Measurements from ENCODE around the gene C1orf87.
A peak's percentile ranks its signal among the peaks of the same experiment; 100 is the strongest.

The C1orf87 gene, protein sequence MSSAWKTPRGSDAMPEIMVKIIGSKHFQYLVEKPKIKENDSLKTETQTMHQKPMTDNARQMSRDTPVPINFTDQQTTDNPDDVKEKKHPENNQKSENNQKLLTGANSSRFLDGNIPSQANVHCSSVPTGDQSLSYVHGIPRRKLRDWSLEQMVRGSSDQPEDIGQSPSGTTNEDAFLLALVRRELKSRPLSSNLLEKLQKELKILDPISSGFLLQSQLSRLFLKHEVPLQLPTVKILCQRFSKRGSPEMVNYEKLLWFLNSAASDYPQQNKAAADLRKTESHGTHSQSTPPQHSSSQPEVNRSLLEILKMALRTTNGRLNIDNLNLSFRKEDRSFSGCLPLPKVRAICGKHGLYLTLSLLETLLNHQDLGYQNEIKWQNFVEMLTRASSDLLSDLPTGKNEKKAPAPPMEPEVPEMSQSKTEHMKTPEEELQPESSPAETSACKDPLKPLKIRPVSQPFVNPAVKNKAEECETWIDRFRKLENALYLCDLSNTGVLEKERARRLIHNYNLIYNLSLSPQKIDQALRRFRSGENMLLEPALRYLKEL

DNA sequence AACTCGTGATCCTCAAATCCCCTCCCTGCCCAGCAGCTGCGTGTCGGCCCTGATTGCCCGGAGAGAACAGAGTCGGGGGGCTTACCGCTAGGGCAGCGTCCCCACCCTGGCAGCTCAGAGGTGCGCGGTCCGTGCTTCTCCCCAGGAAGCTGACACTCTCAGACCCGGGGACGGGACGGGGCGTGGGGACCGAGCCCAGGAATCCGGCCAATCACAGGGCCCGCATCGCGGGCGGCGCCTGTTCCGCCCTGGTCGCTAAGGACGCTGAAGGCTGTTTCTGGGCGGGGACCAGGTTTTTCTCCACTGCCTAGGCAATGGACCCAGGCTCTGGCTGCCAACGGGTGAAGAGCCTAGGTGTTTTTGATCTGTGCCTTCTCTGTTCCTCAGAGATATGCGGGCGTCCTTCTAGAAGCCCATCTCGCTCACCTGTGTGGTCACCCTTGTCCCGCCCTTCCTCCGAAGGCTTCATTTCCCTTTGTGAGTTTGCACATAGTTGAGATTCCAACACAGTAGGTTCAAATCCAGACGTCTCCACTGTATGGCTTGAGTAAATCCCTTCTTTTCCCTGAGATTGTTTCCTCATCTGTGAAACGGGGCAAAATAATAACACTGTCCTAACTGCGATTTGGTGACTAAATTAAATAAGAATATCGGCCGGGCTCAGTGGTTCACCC lies at the start of gene C1orf87:
Gene C1orf87 (minus strand): TSS at position 166 of the 674 bp plus-strand sequence. CDS start 1,127 bp downstream, outside the sequence.
- DNase-seq, result no peak

DNA sequence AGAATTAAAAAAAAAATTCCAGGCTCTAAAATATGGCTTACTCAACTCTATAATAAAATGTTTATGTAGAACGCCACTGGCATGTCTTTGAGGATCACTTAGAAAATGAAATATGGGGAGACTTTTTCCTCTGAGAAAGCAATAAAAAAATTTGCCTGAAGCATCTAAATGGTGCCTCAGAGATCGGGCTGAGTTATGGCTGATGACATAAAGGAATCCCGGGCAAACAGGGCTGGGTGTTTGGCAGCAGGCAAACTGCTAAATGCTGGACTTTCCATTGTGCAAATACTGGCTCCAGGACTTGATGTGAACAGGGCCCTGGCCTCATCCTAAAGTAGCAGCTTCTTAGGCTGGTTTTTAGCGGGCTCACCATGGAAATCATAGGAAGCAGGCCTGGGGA lies 44.5 kb upstream of the C1orf87 start:
- no peak for DNase-seq

DNA sequence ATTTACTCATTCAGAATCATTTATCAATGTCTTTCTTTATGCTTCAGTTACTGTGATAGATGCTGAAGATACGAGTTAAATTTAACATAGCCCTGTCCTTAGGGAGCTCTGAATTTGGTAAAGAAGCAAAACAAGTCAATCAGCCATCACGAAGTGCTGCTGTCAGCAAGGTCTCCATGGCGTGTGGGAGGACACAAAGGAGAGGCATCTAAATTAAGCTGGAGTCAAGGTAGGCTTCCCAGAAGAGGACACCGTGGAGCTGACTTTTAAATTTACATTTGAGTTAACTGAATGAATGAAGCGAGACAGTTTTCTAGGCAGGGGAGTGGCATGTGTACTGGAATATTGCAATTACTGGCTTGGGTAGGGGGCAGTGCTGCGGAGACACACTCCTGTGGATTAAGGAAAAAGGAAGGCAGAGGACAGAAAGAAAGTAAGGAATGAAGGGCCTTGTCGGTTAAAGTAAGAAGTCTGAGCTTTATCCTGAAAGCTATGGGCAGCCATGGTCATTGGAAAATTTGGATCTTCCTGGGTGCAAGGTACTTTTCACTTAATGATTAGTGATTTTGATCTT lies 41.3 kb upstream of the C1orf87 start:
- DNase-seq, result peak in 1 of 3 experiments; percentile 14

DNA sequence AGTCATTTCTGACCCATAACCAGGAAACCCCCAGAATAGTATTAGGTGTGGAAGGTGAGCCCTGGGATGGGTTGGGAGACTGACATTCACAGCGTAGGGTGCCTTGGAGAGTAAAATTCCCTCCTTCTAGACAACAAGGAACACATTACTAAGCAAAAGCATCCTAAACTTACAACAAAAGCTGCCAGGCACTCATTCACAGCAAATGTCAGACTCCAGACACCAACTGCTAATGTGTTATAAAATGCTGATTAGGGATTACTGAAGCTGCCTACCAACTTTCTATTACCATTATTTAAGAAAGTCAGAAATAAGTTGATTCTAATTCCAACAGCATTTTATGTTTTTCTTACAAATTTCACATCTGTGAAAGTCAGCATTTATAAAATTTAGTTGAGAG lies 40.0 kb upstream of the C1orf87 start:
- no peak for DNase-seq

DNA sequence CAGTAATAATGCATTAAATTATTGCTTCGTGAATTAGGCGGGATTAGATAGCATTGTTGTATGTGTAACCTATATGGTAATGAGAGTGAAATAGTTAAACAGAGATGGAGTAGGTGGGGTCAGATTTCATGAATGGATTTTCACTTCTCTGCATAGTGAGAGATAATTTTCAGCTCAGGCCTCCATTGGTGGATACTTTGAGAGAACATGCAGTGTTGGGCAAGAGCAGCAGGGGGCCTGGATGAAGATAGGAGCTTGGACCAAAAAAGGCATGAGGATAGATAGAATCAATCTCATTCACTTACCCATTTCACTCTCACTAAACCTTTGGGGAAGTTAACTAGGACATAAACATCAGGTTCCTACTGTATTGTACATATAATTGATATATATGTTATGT lies 39.5 kb upstream of the C1orf87 start:
- DNase-seq, result no peak

DNA sequence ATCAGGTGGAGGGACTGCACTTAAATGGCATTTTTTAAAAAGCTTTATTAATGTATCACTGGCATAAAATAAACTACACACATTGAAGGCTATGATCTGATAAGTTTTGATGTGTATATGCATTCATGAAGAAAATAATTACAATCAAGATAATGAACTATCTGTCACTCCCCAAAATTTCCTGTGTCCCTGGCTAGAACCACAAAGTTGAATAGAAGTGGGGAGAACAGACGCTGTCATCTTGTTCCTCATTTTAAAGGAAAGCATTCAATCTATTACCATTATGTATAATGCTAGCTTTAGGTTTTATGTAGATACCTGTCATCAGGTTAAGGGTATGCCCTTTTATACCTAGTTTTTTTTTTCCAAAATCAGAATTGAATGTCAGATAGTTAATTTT lies 38.1 kb upstream of the C1orf87 start:
- no peak for DNase-seq

DNA sequence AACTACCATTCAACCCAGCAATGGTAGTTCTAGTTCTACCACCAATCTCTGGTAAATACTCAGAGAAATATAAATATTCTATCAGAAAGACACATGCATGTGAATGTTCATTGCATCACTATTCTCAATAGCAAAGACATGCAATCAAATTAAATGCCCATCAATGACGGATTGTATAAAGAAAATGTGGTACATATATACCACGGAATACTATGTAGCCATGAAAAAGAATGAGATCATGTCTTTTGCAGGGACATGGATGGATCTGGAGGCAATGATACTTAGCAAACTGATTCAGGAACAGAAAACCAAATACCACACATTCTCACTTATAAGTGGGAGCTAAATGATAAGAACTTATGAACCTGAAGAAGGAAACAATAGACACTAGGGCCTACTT lies 37.5 kb upstream of the C1orf87 start:
- DNase-seq, result no peak

DNA sequence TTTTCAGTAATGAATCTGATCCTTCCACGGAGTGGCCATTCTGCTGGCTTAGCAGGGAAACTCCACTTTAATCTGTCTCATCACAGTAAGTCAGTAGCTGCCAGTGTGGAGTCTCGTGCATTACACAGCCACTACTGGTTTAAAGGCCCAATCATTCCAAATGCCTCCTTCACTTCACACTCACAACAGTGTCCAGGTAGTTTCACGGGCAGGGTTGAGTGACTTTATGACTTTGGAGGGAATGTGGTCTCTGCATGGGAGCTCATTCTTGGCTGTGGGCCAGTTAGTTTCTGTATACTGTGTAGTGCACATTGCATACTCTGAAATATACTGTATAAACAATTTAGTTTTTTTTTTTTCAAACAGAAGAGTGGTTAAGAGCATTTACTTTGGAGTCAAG lies 34.6 kb upstream of the C1orf87 start:
- peak; percentile 9 to 78 (median 39) for DNase-seq

DNA sequence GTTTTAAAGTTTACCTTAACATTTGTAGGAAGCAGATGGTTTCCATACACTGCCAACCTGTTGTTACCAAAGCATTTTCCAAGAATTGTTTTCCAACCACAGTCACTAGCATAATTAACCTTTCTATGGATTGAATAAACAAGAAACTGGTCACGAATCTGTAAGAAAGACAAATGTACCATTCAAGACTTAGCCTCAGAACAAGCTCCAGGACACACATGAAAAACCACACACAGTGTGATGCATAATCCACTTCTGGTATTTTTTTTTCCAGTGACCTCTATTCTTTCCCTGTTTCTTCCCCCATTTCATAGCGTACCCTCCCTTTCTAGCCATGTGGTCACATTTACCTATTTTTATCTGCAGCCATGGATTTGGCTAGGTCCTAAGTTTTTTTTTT lies 29.6 kb upstream of the C1orf87 start:
- DNase-seq, result peak in 1 of 3 experiments; percentile 53

DNA sequence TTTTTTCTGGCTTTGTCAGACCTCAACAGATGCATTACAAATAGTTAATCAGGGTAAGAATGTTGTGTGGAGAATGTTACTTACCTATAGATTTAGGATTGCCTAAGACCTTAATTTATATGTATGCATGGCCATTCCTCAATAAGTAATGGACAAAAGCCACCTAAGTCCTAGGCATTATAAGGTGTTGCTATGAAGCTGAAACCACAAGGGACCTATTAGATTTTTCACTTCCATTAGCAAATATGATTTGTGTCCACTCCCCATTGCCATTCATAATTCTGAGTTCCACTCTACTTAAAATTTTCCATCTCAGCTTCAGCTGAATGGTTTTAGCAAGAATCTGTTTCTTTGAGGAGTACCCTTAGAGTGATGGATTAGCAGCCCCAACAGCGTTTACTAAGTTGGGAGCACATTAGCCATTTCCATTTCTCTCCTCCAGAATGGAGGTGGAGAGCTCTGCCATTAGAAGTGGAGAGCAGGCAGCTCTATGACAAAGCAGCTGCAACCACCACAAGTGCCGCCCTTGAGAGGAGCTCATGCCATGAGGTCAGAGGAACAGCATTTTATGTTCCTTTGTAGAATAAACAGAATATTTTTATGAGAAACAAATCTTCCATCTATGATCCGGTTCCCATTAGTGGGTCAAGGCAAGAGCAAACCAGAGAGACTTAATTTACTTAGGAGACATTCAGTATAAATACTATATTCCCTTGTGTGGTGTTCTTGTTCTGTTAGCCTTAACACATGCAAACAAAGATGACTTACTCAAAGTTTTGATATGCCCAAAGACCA lies 28.9 kb upstream of the C1orf87 start:
- DNase-seq, result peak in 1 of 3 experiments; percentile 92

DNA sequence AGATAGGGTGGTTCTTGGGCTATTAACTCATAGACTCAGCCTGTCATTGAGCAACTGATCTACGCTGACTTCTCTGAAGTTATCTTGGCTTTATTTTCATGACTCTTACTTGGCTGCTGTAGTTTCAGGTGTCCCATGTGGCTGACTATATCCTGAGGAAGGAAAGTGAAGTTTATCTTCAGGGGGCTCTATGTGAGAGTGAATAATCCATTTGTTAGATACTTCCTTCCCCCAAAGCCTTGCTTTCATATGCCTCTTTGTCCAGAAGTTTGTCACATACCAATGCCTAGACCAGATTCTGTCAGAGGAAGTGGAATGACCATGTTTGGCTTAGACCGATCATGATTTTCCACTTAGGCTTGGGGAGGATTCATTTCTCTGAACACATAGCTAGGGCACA lies 27.9 kb upstream of the C1orf87 start:
- no peak for DNase-seq

DNA sequence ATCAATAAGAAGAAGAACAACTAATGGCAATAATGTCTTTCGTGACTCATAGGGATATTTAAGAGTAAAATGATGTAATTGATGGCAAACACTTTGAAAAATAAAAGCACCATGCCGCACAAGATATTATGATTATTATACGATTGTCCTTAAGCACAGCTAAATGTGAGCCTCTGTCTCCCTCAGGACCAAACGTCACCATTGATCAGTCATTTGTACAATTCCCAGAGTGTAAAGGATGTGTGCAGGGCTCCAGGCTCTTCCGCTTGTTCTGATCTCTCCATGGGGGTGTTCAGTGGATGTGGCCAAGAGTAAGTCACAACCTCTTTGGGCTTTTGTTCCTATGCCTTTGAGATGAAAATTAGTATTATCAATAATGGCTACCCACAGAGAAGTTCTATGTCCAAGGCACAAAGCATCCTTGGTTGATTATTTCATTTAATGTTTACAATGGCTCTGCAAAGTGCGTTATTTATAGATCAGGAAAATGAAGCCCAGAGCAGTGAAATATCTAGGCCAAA lies 17.7 kb upstream of the C1orf87 start:
- DNase-seq, result peak in 1 of 3 experiments; percentile 44

DNA sequence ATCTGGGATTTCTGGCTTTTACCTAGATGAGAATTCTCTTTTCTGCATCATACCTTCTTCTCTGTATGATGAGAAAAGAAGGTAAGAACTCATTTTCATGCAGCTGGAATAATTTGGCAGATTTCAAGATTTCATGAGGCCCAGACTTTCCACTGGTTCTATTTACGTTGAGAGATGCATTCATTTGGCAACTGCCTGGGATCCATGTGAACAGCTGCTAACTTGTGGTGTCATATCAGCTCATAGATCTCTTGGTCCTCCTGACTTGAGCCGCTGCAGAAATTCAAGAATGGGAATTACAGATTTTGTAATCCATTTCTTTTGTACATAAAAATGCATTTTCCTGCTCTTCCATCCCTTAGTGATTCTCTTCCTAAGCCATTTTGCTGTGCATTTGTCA lies 17.1 kb upstream of the C1orf87 start:
- DNase-seq, result peak in 1 of 3 experiments; percentile 23

DNA sequence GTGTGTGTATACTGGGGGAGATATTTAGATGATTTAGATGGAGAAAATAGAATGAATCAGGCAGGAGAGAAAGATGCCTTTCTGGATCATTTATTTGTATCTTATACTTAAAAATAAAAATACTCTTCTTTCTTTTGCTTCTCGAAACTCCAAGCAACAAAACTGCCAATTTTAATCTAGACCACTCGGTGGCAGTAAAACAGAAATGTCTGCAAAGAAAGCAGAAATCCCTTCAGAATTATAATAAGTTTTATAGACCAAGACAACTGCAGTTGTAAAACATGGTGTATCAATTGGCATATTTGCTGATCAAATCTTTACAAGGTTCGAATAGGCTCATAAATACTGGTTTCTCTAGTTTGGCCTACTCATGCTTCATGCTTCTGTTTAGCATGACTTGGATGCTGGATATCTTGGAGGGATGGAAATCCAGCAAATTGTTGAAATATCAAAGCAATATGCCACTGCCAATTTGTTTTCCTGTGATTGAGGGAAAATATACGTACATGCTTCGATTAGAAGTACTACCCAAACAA lies 15.1 kb upstream of the C1orf87 start:
- DNase-seq, result no peak

DNA sequence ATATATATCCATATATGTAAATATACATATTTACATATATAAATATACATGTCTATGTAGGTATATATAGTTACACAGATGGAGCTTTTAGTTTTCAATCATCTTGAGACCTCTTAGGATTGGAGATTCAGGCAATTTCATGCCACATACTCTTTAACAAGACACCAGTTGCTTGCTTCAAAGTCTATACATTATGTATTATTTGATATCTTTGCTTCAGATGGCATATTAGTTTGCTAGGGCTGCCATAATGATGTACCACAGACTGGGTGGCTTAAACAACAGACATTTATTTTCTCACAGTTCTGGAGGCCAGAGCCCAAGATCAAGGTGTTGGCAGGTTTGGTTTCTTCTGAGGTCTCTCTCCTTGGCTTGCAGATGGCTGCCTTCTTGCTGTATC lies 14.1 kb upstream of the C1orf87 start:
- DNase-seq, result no peak

DNA sequence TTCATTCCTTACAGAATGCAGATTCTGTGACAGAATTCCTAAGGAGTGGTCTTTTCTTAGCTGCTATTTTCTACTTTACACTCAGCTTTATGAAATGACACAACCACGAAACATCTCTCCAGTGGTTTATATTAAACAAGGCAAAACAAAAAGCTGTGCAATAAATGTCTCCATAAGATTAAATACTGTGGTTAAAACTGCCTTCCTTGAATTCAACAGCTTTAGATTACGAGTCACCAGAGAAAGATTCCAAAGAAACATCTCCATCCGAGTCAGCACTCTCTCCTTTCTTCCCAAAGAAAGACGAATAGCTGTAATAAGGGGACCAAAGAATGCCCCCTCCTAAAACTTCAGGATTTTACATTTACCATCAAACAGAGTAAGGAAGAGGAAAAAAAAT lies 4.6 kb upstream of the C1orf87 start:
- no peak for DNase-seq

DNA sequence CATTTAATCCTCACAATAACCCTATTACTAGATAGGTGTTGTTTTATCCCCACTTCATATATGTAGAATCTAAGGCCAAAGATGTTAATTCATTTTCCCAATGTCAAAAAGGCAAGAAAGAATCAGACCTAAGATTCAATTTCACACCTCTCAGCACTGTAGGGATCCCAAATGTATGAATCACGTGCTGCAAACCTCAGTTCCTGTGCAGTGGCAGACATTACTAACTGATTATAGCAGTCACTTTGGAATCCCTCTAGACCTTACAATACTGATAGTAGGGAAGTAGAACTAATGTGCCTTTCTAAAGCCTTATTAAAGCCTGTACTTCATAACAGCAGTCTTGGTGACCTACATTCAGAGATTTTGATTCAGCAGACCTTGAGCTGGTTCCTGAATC lies 2.3 kb downstream of the C1orf87 start:
- no peak for DNase-seq

DNA sequence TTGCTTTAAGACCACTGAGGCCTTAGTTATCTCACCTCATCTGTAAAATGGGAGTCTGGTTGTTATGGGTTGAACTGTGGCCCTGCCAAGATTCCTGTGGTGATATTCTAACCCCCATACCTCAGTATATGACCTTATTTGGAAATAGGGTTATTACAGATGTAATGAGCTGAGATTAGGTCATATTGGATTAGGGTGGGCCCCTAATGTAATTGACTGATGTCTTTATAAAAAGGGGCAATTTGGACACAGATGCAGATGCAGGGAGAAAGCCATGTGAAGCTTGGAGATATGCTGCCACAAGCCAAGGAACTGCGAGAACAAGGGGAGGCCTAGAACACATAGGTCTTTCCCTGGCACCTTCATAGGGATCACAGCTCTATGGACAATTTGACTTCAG lies 3.9 kb downstream of the C1orf87 start:
- DNase-seq, result no peak

DNA sequence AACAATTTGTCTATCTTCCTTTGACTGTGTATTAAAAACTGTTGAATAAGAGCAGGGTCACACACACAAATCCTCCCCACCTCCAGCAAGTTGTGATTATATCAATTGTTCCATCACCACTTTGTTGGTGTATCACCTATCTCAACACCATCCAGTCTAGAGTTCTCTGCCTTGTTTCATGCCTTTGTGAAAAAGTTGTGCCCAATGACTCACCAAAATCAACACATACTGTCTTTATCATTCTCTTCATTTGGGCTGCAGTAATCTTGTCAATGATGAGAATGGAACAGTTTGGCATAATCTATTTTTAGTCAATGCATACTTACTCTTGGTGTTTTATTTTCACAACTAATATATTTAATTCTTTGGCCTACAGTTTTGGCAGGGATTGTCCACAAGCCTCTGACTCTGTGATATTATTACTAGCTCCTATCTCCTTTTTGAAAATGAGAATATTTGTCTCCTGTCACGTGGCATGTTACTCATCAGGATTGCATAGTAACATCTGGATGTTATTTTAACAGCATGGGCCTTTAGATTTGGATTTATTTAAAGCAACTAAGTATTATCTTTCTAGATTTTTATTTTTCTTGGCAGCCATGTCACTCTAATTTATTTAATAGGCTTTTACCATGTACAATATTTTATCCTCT lies 5.1 kb downstream of the C1orf87 start:
- no peak for DNase-seq

DNA sequence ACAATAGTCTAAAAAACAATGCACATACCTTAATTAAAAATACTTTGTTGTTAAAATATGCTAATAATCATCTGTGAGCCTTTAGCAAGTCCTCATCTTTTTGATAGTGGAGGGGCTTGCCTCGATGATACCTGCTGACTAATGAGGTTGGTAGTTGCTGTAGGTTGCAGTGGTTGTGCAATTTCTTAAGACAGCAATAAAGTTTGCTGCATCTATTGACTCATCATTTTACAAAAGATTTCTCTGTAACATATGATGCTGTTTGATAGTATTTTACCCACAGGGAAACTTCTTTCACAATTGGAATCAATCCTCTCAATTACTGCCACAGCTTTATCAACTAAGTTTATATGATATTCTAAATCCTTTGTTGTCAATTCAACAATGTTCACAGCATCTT lies 7.6 kb downstream of the C1orf87 start:
- DNase-seq, result no peak

DNA sequence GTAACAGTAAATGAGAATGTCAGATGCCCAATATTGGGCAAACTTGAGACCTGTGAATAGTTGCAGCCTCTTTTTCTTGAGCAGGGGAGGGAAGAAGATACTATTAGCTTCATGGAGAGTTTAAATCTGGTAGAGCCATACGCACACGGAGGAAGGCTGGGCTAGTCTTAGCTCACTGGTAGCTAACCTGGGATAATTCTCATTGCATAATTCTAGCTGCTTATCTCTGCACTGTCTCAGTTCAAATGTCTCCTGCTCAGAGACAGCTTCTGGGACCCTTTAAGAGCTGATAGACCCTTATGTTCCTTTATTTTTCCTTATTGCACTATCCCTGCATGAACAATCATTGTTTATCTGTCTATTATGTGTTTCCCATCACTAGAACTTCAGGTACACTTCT lies 8.4 kb downstream of the C1orf87 start:
- no peak for DNase-seq

DNA sequence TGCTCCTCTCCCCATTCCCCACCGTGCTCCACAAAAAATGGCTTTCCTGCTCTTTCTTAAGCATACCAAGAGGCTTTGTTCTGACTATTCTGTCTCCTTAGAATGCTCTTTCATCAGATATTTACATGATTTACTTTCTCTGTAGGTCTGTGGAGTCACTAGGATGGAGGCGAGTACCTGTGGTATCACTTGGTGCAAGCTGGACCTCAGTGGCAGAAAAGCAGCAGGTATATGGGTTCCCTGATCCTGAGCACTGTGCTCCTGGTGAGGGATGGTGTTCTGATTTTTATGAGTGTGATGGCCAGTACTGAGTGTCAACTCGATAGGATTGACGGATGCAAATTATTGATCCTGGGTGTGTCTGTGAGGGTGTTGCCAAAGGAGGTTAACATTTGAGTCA lies 10.0 kb downstream of the C1orf87 start:
- no peak for DNase-seq

All from NCI-H1417 (cell line).